HG03558 (cell line): ENCODE data around the gene SH3PXD2A.
"Not testable (repeated sequence)": the region's sequence is repeated elsewhere in the genome, so short reads cannot be mapped to it uniquely, and the experiment has no call there.

Experiments used
- ATAC-seq: cut with Tn5 transposase; IDR thresholded peaks from one replicate; pipeline ENCODE4 v1.9.1; 2021; ENCODE audit warnings: moderate number of reproducible peaks; ENCODE audit not compliant: unreplicated experiment; ENCODE audit errors: extremely low read depth

SH3PXD2A gene

GRCh38 chr10:103850572-103850895 is 4.8 kb downstream of the SH3PXD2A start:
- no peak for ATAC-seq

GRCh38 chr10:103849880-103850571 is 5.3 kb downstream of the SH3PXD2A start:
- ATAC-seq: no peak

- no peak for ATAC-seq
Measured at GRCh38 chr10:103849212-103849877, 6.0 kb downstream of the SH3PXD2A start.

- ATAC-seq: no peak
Measured at GRCh38 chr10:103847909-103848468, 7.4 kb downstream of the SH3PXD2A start.

GRCh38 chr10:103847346-103847745 is 8.0 kb downstream of the SH3PXD2A start:
- no peak for ATAC-seq

- ATAC-seq: no peak
Measured at GRCh38 chr10:103845972-103846371, 9.4 kb downstream of the SH3PXD2A start.

- not testable (repeated sequence) for ATAC-seq
Measured at GRCh38 chr10:103845346-103845745, 10.0 kb downstream of the SH3PXD2A start.

GRCh38 chr10:103843854-103844570 is 11.4 kb downstream of the SH3PXD2A start:
- no peak for ATAC-seq

GRCh38 chr10:103843045-103843444 is 12.3 kb downstream of the SH3PXD2A start:
- ATAC-seq: no peak

GRCh38 chr10:103842605-103843004 is 12.8 kb downstream of the SH3PXD2A start:
- no peak for ATAC-seq

- no peak for ATAC-seq
Measured at GRCh38 chr10:103841519-103841918, 13.9 kb downstream of the SH3PXD2A start.

- ATAC-seq: no peak
Measured at GRCh38 chr10:103840740-103841070, 14.7 kb downstream of the SH3PXD2A start.

- ATAC-seq: no peak
Measured at GRCh38 chr10:103839872-103840739, 15.3 kb downstream of the SH3PXD2A start.

- ATAC-seq: no peak
Measured at GRCh38 chr10:103839519-103839871, 15.9 kb downstream of the SH3PXD2A start.

GRCh38 chr10:103838862-103839518 is 16.4 kb downstream of the SH3PXD2A start:
- no peak for ATAC-seq

GRCh38 chr10:103838070-103838395 is 17.3 kb downstream of the SH3PXD2A start:
- no peak for ATAC-seq

GRCh38 chr10:103837370-103838069 is 17.9 kb downstream of the SH3PXD2A start:
- no peak for ATAC-seq

GRCh38 chr10:103836861-103837260 is 18.5 kb downstream of the SH3PXD2A start:
- no peak for ATAC-seq

- no peak for ATAC-seq
Measured at GRCh38 chr10:103836273-103836672, 19.1 kb downstream of the SH3PXD2A start.
